ENCODE data around the gene KIAA1586. TPM values are rescaled to one million over a fixed set of nuclear protein-coding genes. Genes with fewer than 3 reads are reported as not detected.
A peak's percentile ranks its signal among the peaks of the same experiment; 100 is the strongest.
"Not testable (repeated sequence)": the region's sequence is repeated elsewhere in the genome, so short reads cannot be mapped to it uniquely, and the experiment has no call there.

KIAA1586 gene
- total RNA-seq, 1 donor from 2014 or later = 26.2 TPM

DNA sequence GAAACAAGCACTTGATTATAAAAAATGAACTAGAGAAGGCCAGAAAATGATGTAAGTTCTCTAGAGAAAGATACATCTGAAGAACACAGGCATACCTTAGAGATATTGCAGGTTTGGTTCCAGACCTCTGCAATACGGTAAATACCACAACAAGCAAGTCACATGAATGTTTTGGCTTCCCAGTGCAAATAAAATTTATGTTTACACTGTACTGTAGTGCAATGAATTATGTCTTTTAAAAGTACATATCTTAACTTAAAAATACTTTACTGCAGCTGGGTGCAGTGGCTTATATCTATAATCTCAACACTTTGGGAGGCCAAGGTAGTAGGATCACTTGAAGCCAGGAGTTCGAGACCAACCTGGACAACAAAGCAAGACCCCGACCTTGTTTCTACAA, 10.9 kb upstream of the KIAA1586 start:
- TF ChIP-seq, protein P1, sequence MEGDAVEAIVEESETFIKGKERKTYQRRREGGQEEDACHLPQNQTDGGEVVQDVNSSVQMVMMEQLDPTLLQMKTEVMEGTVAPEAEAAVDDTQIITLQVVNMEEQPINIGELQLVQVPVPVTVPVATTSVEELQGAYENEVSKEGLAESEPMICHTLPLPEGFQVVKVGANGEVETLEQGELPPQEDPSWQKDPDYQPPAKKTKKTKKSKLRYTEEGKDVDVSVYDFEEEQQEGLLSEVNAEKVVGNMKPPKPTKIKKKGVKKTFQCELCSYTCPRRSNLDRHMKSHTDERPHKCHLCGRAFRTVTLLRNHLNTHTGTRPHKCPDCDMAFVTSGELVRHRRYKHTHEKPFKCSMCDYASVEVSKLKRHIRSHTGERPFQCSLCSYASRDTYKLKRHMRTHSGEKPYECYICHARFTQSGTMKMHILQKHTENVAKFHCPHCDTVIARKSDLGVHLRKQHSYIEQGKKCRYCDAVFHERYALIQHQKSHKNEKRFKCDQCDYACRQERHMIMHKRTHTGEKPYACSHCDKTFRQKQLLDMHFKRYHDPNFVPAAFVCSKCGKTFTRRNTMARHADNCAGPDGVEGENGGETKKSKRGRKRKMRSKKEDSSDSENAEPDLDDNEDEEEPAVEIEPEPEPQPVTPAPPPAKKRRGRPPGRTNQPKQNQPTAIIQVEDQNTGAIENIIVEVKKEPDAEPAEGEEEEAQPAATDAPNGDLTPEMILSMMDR (conservative IDR thresholded peaks at IDR 0.05) = no peak
- peaks cover 8% of the 10 kb centered on the region for H3K4me1 Mint-ChIP-seq (ENCODE audit: unreplicated experiment)
- H3K4me3 Mint-ChIP-seq = no peak overlapping the region
- no peak overlapping the region for H3K27ac Mint-ChIP-seq
- H3K27me3 Mint-ChIP-seq = peaks cover 4% of the 10 kb centered on the region
- no peaks in the 10 kb centered on the region for H3K9me3 Mint-ChIP-seq
- H3K36me3 Mint-ChIP-seq = no peaks in the 10 kb centered on the region
- no peak for DNase-seq (ENCODE audit: extremely low spot score, unreplicated experiment)

DNA sequence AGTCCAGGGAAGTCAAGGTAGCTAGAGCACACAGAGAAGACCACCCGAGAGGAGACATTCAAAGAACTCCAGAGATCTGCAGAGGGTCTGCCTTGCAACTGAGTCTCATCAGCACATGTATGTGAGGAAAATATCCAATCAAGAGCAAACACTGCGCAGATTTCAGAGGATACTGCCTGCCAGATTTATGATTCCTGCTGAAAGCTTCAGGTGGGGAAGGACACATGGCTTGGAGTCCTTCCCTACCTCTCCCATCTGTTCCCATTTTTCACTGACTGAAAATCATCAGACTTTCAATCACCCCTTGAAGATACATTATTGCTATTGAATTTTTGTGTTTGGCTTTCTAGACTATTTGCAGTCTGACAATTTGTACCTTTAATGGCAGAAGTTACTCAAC, 7.6 kb upstream of the KIAA1586 start:
- H3K36me3 Mint-ChIP-seq = no peaks in the 10 kb centered on the region
- no peaks in the 10 kb centered on the region for H3K4me1 Mint-ChIP-seq (ENCODE audit: unreplicated experiment)
- TF ChIP-seq, protein P1 (conservative IDR thresholded peaks at IDR 0.05) = no peak
- no peak for DNase-seq (ENCODE audit: extremely low spot score, unreplicated experiment)
- no peak overlapping the region for H3K4me3 Mint-ChIP-seq
- peaks cover 11% of the 10 kb centered on the region for H3K27me3 Mint-ChIP-seq
- H3K27ac Mint-ChIP-seq = no peak overlapping the region
- no peaks in the 10 kb centered on the region for H3K9me3 Mint-ChIP-seq

DNA sequence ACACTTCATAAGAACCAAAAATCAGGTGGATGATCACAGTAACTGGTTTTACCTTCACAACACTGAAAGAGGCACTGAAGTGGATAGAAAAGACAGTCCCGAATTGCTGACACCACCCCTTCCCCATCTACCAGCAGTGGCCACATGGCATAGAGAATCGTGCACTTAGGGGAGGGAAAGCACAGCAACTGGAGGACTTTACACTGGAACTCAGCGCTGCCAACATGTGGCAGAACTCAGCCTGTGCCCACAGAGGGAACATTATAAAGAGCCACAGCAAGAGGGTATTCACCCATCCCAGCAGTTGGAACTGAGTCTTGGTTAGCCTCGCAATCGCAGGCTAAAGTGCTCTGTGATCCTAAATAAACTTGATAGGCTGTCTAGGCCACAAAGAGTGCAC, 6.5 kb upstream of the KIAA1586 start:
- no peak for DNase-seq (ENCODE audit: extremely low spot score, unreplicated experiment)
- Mint-ChIP-seq H3K9me3 (no peaks in the 10 kb centered on the region), H3K4me1 (ENCODE audit: unreplicated experiment) (no peaks in the 10 kb centered on the region), H3K27ac (no peak overlapping the region), H3K4me3 (no peak overlapping the region), H3K36me3 (no peaks in the 10 kb centered on the region), H3K27me3 (peaks cover 15% of the 10 kb centered on the region)
- TF ChIP-seq, protein P1 (conservative IDR thresholded peaks at IDR 0.05) = no peak

DNA sequence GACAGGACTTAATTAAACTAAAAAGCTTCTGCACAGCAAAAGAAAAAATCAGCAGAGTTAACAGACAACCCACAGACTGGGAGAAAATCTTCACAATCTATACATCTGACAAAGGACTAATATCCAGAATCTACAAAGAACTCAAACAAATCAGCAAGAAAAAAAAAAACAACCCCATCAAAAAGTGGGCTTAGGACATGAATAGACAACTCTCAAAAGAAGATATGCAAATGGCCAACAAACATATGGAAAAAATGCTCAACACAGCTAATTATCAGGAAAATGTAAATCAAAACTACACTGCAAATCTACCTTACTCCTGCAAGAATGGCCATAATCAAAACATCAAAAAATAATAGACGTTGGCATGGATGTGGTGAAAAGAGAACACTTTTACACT, 2.4 kb upstream of the KIAA1586 start:
- peaks cover 11% of the 10 kb centered on the region for H3K4me1 Mint-ChIP-seq (ENCODE audit: unreplicated experiment)
- H3K27ac Mint-ChIP-seq; H3K4me3 Mint-ChIP-seq; H3K9me3 Mint-ChIP-seq; DNase-seq (ENCODE audit: extremely low spot score, unreplicated experiment): not testable (repeated sequence)
- peaks cover 15% of the 10 kb centered on the region for H3K27me3 Mint-ChIP-seq
- peaks cover 11% of the 10 kb centered on the region for H3K36me3 Mint-ChIP-seq

DNA sequence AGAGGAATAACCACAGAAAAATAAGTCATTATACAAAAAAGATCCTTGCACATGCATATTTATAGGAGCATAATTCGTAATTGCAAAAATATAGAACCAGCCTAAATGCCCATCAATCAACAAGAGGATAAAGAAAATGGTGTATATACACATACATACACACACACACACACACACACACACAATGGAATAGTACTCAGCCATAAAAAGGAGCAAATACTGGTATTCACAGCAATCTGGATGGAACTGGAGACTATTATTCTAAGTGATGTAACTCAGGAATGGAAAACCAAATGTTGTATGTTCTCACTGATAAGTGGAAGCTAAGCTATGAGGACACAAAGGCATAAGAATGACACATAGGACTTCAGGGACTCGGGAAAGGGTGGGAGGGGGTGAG, 1.9 kb upstream of the KIAA1586 start:
- Mint-ChIP-seq H3K27ac (no peak overlapping the region), H3K9me3 (no peaks in the 10 kb centered on the region), H3K4me3 (peak overlapping the region; percentile 9), H3K27me3 (peaks cover 15% of the 10 kb centered on the region), H3K36me3 (peaks cover 14% of the 10 kb centered on the region), H3K4me1 (ENCODE audit: unreplicated experiment) (peaks cover 16% of the 10 kb centered on the region)
- TF ChIP-seq, protein P1 (conservative IDR thresholded peaks at IDR 0.05) = no peak
- DNase-seq (ENCODE audit: extremely low spot score, unreplicated experiment) = no peak

DNA sequence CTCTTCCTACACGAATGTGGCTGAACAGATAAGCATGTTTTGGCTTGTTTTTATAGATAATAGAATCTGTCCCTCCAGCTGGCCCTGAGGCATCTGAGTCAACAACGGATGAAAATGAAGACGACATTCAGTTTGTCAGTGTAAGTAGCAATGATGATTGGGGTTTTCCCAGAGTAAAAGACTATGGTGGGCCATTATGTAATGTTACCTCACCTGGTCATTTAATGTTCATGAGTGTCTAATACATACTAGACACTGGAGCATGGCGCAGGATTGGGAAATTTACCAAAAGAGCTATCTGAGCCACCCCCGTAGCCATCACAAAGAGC, 728 bp downstream of the KIAA1586 start:
- Mint-ChIP-seq H3K27me3 (peaks cover 11% of the 10 kb centered on the region), H3K36me3 (peaks cover 21% of the 10 kb centered on the region), H3K4me1 (ENCODE audit: unreplicated experiment) (peaks cover 21% of the 10 kb centered on the region)
- H3K4me3 Mint-ChIP-seq; H3K9me3 Mint-ChIP-seq; H3K27ac Mint-ChIP-seq; DNase-seq (ENCODE audit: extremely low spot score, unreplicated experiment): not testable (repeated sequence)

DNA sequence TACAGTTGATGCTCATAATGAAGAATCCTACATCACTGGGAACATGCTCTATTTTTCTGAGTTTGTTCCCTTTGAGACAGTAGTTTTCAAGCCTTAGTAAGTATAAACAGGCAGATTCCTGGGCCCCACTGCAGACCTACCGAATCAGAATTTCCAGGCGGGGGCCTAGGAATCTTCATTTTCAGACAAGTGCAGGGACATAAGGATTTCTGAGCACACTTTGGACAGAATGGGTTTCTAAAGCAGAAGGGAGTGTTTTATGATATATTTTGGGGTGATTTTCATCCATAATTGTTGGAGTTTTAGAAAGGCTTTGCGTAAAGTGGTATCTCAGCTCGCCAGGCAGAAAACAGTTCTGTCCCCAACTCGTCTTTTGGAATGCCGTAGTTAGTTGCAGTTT, 1.4 kb downstream of the KIAA1586 start:
- peaks cover 11% of the 10 kb centered on the region for H3K27me3 Mint-ChIP-seq
- peak overlapping the region; percentile 56 for H3K27ac Mint-ChIP-seq
- DNase-seq (ENCODE audit: extremely low spot score, unreplicated experiment); H3K9me3 Mint-ChIP-seq: not testable (repeated sequence)
- peaks cover 23% of the 10 kb centered on the region for H3K36me3 Mint-ChIP-seq
- H3K4me3 Mint-ChIP-seq = peak overlapping the region; percentile 87
- peaks cover 21% of the 10 kb centered on the region for H3K4me1 Mint-ChIP-seq (ENCODE audit: unreplicated experiment)

Measured in type B pancreatic cell (in vitro differentiated cells).